Neural progenitor cell (in vitro differentiated cells): ENCODE measurements around the gene GH1.

Experiments used
- EZH2 ChIP-seq: fragments of 200-600 bp; sonication (generic); IDR thresholded peaks from 2 replicates; pipeline ENCODE4 v1.6.1; 2017; ENCODE audit warnings: antibody characterized with exemption, mild to moderate bottlenecking, moderate library complexity
- EZH2phosphoT487 ChIP-seq: fragments of 200-600 bp; sonication (generic); IDR thresholded peaks from 2 replicates; pipeline ENCODE4 v1.6.1; 2017; ENCODE audit warnings: antibody characterized with exemption
- TF ChIP-seq, protein P1 (sequence below): fragments of 200-600 bp; sonication (generic); IDR thresholded peaks from 2 replicates; pipeline ENCODE4 v1.5.1; 2017; ENCODE audit warnings: antibody characterized with exemption, mild to moderate bottlenecking

DNA sequence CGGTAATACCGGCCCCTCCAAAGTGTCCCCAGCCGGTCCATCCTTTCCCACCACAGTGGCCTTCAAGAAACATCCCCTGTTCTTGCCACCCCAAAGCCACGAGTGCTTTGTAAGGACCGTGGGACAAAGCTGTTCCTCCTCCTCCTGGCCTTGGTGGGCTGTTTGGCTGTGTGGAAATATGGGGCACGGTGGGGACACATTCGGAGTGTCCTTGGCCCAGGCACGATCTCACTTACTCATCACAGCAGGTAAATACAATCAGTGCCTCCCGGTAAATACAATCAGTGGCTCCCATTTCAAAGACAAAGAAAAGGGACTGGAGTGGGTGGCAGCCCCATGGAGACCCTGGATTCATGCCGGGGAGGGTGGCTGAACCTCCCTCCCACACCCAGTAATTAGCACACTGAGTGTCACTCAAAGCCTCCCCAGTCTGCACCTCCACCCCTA lies 43.7 kb upstream of the GH1 start:
- TF ChIP-seq, protein P1, sequence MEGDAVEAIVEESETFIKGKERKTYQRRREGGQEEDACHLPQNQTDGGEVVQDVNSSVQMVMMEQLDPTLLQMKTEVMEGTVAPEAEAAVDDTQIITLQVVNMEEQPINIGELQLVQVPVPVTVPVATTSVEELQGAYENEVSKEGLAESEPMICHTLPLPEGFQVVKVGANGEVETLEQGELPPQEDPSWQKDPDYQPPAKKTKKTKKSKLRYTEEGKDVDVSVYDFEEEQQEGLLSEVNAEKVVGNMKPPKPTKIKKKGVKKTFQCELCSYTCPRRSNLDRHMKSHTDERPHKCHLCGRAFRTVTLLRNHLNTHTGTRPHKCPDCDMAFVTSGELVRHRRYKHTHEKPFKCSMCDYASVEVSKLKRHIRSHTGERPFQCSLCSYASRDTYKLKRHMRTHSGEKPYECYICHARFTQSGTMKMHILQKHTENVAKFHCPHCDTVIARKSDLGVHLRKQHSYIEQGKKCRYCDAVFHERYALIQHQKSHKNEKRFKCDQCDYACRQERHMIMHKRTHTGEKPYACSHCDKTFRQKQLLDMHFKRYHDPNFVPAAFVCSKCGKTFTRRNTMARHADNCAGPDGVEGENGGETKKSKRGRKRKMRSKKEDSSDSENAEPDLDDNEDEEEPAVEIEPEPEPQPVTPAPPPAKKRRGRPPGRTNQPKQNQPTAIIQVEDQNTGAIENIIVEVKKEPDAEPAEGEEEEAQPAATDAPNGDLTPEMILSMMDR = no peak
- TF ChIP-seq EZH2phosphoT487 = no peak
- TF ChIP-seq EZH2 = no peak
